Measurements from ENCODE around the gene ANAPC7. TPM values are rescaled to one million over a fixed set of nuclear protein-coding genes. Genes with fewer than 3 reads are reported as not detected.
"Not testable (repeated sequence)": the region's sequence is repeated elsewhere in the genome, so short reads cannot be mapped to it uniquely, and the experiment has no call there.

Gene ANAPC7
- total RNA-seq, 2 experiments from 2014 or later, result 84.7 to 136 TPM

GRCh38 chr12:110340706-110341105 is 62.8 kb downstream of the ANAPC7 start:
- H2AFZ ChIP-seq (ENCODE audit: low read length), result no peak overlapping the region
- H3K9me2 ChIP-seq (ENCODE audit: insufficient read depth, low read length), result no peaks in the 10 kb centered on the region
- no peak overlapping the region for H3K27ac ChIP-seq (ENCODE audit: low read depth, low read length, poor library complexity, severe bottlenecking)
- no peaks in the 10 kb centered on the region for H4K20me1 ChIP-seq (ENCODE audit: insufficient read depth, low read length)
- H3K9me3 ChIP-seq (ENCODE audit: low read length), result no peaks in the 10 kb centered on the region
- ChIA-PET CTCF (ENCODE audit: unreplicated experiment) (no interaction called here), POLR2A (interaction anchor here (1.0 kb wide), 1 partner anchor 9 kb away, joined by 3 read pairs; no protein-coding TSS in a partner anchor)
- no peaks in the 10 kb centered on the region for H3K79me2 ChIP-seq (ENCODE audit: insufficient read depth, low read depth, low read length)
- H3K4me1 ChIP-seq (ENCODE audit: insufficient read depth, low read length, poor library complexity, severe bottlenecking), result peaks cover 7% of the 10 kb centered on the region
- DNase-seq (ENCODE audit: low spot score), result no peak
- H3K36me3 ChIP-seq (ENCODE audit: insufficient read depth, low read length), result peaks cover 100% of the 10 kb centered on the region
- H3K4me2 ChIP-seq (ENCODE audit: low read length), result no peak overlapping the region
- intact Hi-C loops (cut with micrococcal nuclease; ENCODE audit: unreplicated experiment), result no loop called here
- BruUV-seq (replicated peaks), result no TSS peak
- no peak overlapping the region for H3K4me3 ChIP-seq (ENCODE audit: low read depth, low read length, poor library complexity, severe bottlenecking)
- no peak for TF ChIP-seq EZH2phosphoT487 (IDR thresholded peaks at IDR 0.05; ENCODE audit: borderline replicate concordance, low read depth, low read length)
- no peak for TF ChIP-seq CTCF (conservative IDR thresholded peaks at IDR 0.05; ENCODE audit: low read length)

GRCh38 chr12:110340261-110340660 is 63.2 kb downstream of the ANAPC7 start:
- H3K9me3 ChIP-seq (ENCODE audit: low read length); H3K9me2 ChIP-seq (ENCODE audit: insufficient read depth, low read length); H3K79me2 ChIP-seq (ENCODE audit: insufficient read depth, low read depth, low read length); H2AFZ ChIP-seq (ENCODE audit: low read length); BruUV-seq (replicated peaks); H3K4me3 ChIP-seq (ENCODE audit: low read depth, low read length, poor library complexity, severe bottlenecking); intact Hi-C loops (cut with micrococcal nuclease; ENCODE audit: unreplicated experiment); H4K20me1 ChIP-seq (ENCODE audit: insufficient read depth, low read length); H3K4me1 ChIP-seq (ENCODE audit: insufficient read depth, low read length, poor library complexity, severe bottlenecking); DNase-seq (ENCODE audit: low spot score); H3K27ac ChIP-seq (ENCODE audit: low read depth, low read length, poor library complexity, severe bottlenecking); H3K4me2 ChIP-seq (ENCODE audit: low read length); CTCF ChIA-PET (ENCODE audit: unreplicated experiment): not testable (repeated sequence)
- H3K36me3 ChIP-seq (ENCODE audit: insufficient read depth, low read length), result peaks cover 100% of the 10 kb centered on the region
- POLR2A ChIA-PET, result interaction anchor here (0.6 to 0.7 kb wide), 2 partner anchors 45 to 145 kb away, joined by 3 read pairs; no protein-coding TSS in a partner anchor

GRCh38 chr12:110339184-110339952 is 64.1 kb downstream of the ANAPC7 start:
- Histone ChIP-seq H2AFZ (ENCODE audit: low read length) (no peak overlapping the region), H3K4me3 (ENCODE audit: low read depth, low read length, poor library complexity, severe bottlenecking) (no peak overlapping the region), H3K4me2 (ENCODE audit: low read length) (no peak overlapping the region), H3K27ac (ENCODE audit: low read depth, low read length, poor library complexity, severe bottlenecking) (no peak overlapping the region), H3K9me2 (ENCODE audit: insufficient read depth, low read length) (no peaks in the 10 kb centered on the region), H3K4me1 (ENCODE audit: insufficient read depth, low read length, poor library complexity, severe bottlenecking) (peaks cover 7% of the 10 kb centered on the region), H3K9me3 (ENCODE audit: low read length) (no peaks in the 10 kb centered on the region), H4K20me1 (ENCODE audit: insufficient read depth, low read length) (no peaks in the 10 kb centered on the region), H3K36me3 (ENCODE audit: insufficient read depth, low read length) (peaks cover 100% of the 10 kb centered on the region), H3K79me2 (ENCODE audit: insufficient read depth, low read depth, low read length) (no peaks in the 10 kb centered on the region)
- TF ChIP-seq EZH2phosphoT487 (IDR thresholded peaks at IDR 0.05; ENCODE audit: borderline replicate concordance, low read depth, low read length) (no peak), CTCF (conservative IDR thresholded peaks at IDR 0.05; ENCODE audit: low read length) (no peak)
- ChIA-PET CTCF (ENCODE audit: unreplicated experiment) (no interaction called here), POLR2A (interaction anchor here (0.5 to 0.7 kb wide), 3 partner anchors 46 to 146 kb away, joined by 3 read pairs; no protein-coding TSS in a partner anchor)
- no peak for DNase-seq (ENCODE audit: low spot score)
- BruUV-seq (replicated peaks), result no TSS peak
- intact Hi-C loops (cut with micrococcal nuclease; ENCODE audit: unreplicated experiment), result no loop called here

Measured in OCI-LY7 (cell line).